HepG2 (cell line): ENCODE data around the gene KRTAP5-6. TPM values are rescaled to one million over a fixed set of nuclear protein-coding genes. Genes with fewer than 3 reads are reported as not detected.

Source experiments
- ATAC-seq: fragments of 200-7000 bp; cut with Tn5 transposase; 3 replicates; pipeline ENCODE4 v1.9.1; 2020; ENCODE audit warnings: mild to moderate bottlenecking, moderate library complexity
- BruUV-seq: library from RNA; stranded (reverse); fragments of 400-500 nt; replicated peaks from 2 replicates; lab custom pipeline; 2021; lab: Mats Ljungman, UMichigan
- CTCF ChIA-PET: fragments of 300-600 bp; formaldehyde crosslinking; extraction: SDS; loops from one replicate; lab custom pipeline; 2021; ENCODE audit warnings: low total read pairs, inconsistent platforms, low intra/inter-chr PET ratio; lab: Yijun Ruan, JAX
- POLR2A ChIA-PET: fragments of 350-600 bp; sonication (Branson Sonifier 250); formaldehyde crosslinking; loops from one replicate; lab custom pipeline; 2020; ENCODE audit warnings: antibody characterized with exemption, inconsistent platforms; lab: Yijun Ruan, JAX
- DNase-seq: peaks from one replicate; pipeline ENCODE4 v3.0.0-alpha.2; 2015; ENCODE audit warnings: low spot score
- FAIRE-seq: peaks from 3 replicates; lab custom pipeline; 2011; peaks lifted over from hg19 to GRCh38; lab: Jason Lieb, UNC
- H2AFZ ChIP-seq: one replicate; pipeline ENCODE4 v1.6.1; 2011; ENCODE audit warnings: low read length, inconsistent platforms
- H3K27ac ChIP-seq: fragments of 300-600 bp; 3 replicates; pipeline ENCODE4 v1.8.0; 2011; ENCODE audit warnings: mixed run types, mild to moderate bottlenecking, mixed read lengths, low read length, inconsistent platforms; ENCODE audit not compliant: insufficient read depth; ENCODE audit errors: extremely low read length
- H3K27me3 ChIP-seq, 2 experiments: fragments of 200-600 bp in 1 of 2; 2 replicates in 1 of 2; 3 replicates in 1 of 2; pipeline versions ENCODE4 v1.6.0 to v1.8.0; 2011; ENCODE audit warnings: low read length in 2 of 2, mild to moderate bottlenecking in 2 of 2, moderate library complexity in 2 of 2, inconsistent platforms in 1 of 2; ENCODE audit not compliant: insufficient read depth in 2 of 2, control insufficient read depth in 1 of 2
- H3K36me3 ChIP-seq, 2 experiments: fragments of 200-600 bp in 1 of 2; replicated peaks in 1 of 2; 2 replicates in 1 of 2; 3 replicates in 1 of 2; pipeline versions ENCODE4 v1.5.1 to v1.8.0; 2011; ENCODE audit warnings: low read length in 2 of 2, inconsistent platforms in 1 of 2; ENCODE audit not compliant: insufficient read depth in 2 of 2, control insufficient read depth in 1 of 2
- H3K4me1 ChIP-seq: 2 replicates; pipeline ENCODE4 v1.5.1; 2012; ENCODE audit warnings: low read length, inconsistent platforms; ENCODE audit not compliant: insufficient read depth
- H3K4me2 ChIP-seq: 2 replicates; pipeline ENCODE4 v1.6.0; 2011; ENCODE audit warnings: low read depth, low read length, inconsistent platforms
- H3K4me3 ChIP-seq, 3 experiments: fragments of 200-600 bp in 1 of 3; sonication (generic), shearing (Covaris generic) in 1 of 3; replicated peaks in 1 of 3; 2 replicates each; pipeline ENCODE4 v1.5.1; 2011 to 2016; ENCODE audit warnings: low read length in 3 of 3, inconsistent platforms in 2 of 3, low read depth in 2 of 3, mild to moderate bottlenecking in 2 of 3, control low read depth in 1 of 3, mixed read lengths in 1 of 3; ENCODE audit not compliant: insufficient read depth in 1 of 3
- H3K79me2 ChIP-seq: one replicate; pipeline ENCODE4 v1.6.1; 2011; ENCODE audit warnings: low read length, inconsistent platforms; ENCODE audit not compliant: insufficient read depth
- H3K9ac ChIP-seq: 2 replicates; pipeline ENCODE4 v1.6.0; 2011; ENCODE audit warnings: mild to moderate bottlenecking, low read depth, low read length, inconsistent platforms; ENCODE audit not compliant: insufficient read depth
- H3K9me3 ChIP-seq: 2 replicates; pipeline ENCODE4 v1.5.1; 2012; ENCODE audit warnings: mild to moderate bottlenecking, low read length
- H4K20me1 ChIP-seq: 2 replicates; pipeline ENCODE4 v1.6.0; 2011; ENCODE audit warnings: inconsistent platforms, mild to moderate bottlenecking, low read length, moderate library complexity; ENCODE audit not compliant: insufficient read depth
- CC2D1A ChIP-seq: sonication (generic); formaldehyde crosslinking; IDR thresholded peaks from 2 replicates; pipeline ENCODE4 v1.8.1; 2023; ENCODE audit warnings: mild to moderate bottlenecking, missing genetic modification reagents
- FOXC1 ChIP-seq: sonication (generic); formaldehyde crosslinking; IDR thresholded peaks from 2 replicates; pipeline ENCODE4 v1.8.0; 2022; ENCODE audit warnings: mild to moderate bottlenecking, missing genetic modification reagents, borderline replicate concordance
- RBFOX2 ChIP-seq: fragments of 200-400 bp; formaldehyde crosslinking; IDR thresholded peaks from 2 replicates; pipeline ENCODE4 v1.6.1; 2017; ENCODE audit warnings: low read depth, mild to moderate bottlenecking, low read length
- ZNF224 ChIP-seq: sonication (generic); formaldehyde crosslinking; IDR thresholded peaks from 2 replicates; pipeline ENCODE4 v1.5.0; 2020; ENCODE audit warnings: mild to moderate bottlenecking, missing genetic modification reagents
- ZNF660 ChIP-seq: sonication (generic); formaldehyde crosslinking; IDR thresholded peaks from 2 replicates; pipeline ENCODE4 v1.5.1; 2020; ENCODE audit warnings: mild to moderate bottlenecking, low read depth, missing genetic modification reagents, borderline replicate concordance
- WGBS: methylation state at CpG from one replicate; pipeline ENCODE4 v1.1.6; 2017; ENCODE audit warnings: low lambda C conversion rate; 5-methylcytosine and 5-hydroxymethylcytosine counted together
- in situ Hi-C: cut with HindIII; loops from 2 replicates; pipeline ENCODE4 v1.10.0; 2017; ENCODE audit warnings: low pct_unique_long_range_greater_than_20kb; ENCODE audit not compliant: extremely low pct_ligation_motif_present
- intact Hi-C: fragments of 100-400 bp; cut with micrococcal nuclease; formaldehyde crosslinking; loops from one replicate; pipeline ENCODE4 v1.10.0; 2022; ENCODE audit not compliant: unreplicated experiment
- polyA plus RNA-seq, 8 experiments: library from polyadenylated mRNA; depleted of rRNA in 3 of 8; stranded (reverse) in 7 of 8; unstranded in 1 of 8; fragments of >200 nt; fragmentation: Illumina TruSeq in 4 of 8; extraction: Trizol in 4 of 8; gene quantifications; 2 replicates each; pipeline versions ENCODE4 v1.2.1 to v1.2.3, GENCODE V29; 2011 to 2016; ENCODE audit warnings: low read depth in 4 of 8, missing spikeins in 1 of 8, mixed read lengths in 1 of 8; ENCODE audit not compliant: insufficient read depth in 1 of 8
- total RNA-seq, 5 experiments: library from RNA; depleted of rRNA; stranded (reverse); fragments of >200 nt; fragmentation: Illumina TruSeq; extraction: Trizol; gene quantifications; 2 replicates each; pipeline ENCODE4 v1.2.3, GENCODE V29; 2016; ENCODE audit warnings: low read depth in 1 of 5
- TF ChIP-seq, protein P1 (sequence below): IDR thresholded peaks from 2 replicates; pipeline ENCODE4 v1.6.1; 2012; ENCODE audit warnings: low read length, improper control_type of control experiment
- TF ChIP-seq, protein P2 (sequence below): sonication (generic); formaldehyde crosslinking; IDR thresholded peaks from 2 replicates; pipeline ENCODE4 v1.5.0; 2020; ENCODE audit warnings: mild to moderate bottlenecking, missing genetic modification reagents, borderline replicate concordance

KRTAP5-6 gene
- total and polyA plus RNA-seq, 2 of the 13 experiments (the other 11 are each of a cell fraction or from before 2014, with no cell fraction given): not detected

DNA sequence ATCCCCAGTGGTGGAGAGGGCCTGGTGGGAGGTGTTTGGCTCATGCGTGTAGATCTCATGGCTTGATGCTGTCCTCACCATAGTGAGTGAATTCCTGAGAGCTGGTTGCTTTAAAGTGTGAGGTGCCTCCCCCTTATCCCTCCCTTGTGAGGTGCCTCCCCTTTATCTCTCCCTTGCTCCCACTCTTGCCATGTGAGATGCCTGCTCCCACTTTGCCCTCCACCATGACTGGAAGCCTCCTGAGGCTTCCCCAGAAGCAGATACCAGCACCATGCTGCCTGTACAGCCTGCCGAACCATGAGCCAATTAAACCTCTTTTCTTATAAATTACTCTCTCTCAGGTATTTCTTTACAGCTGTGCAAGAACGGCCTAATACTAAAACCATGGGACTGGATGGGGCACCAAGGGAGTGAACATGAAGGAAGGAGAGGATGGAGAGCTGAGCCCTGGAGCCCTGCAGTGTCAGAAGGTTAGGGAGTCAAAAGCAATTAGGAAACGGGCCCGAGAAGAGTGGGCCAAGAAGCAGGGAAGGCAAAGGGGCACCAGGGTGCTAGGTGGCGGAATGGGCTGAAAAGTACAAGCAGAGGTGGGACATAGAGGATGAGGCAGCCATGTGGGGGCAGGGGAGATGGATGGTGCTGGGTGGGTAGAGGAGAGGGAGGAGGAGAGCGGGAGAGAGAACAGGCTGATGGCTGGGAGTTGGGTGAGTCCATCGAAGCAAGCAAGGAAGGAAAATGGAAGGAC lies 44.0 kb downstream of the KRTAP5-6 start:
- no peak overlapping the region for H3K4me2 ChIP-seq
- no peak for FAIRE-seq
- WGBS: 34% methylated on average over 8 of the region's 8 CpGs
- TF ChIP-seq, protein P1, sequence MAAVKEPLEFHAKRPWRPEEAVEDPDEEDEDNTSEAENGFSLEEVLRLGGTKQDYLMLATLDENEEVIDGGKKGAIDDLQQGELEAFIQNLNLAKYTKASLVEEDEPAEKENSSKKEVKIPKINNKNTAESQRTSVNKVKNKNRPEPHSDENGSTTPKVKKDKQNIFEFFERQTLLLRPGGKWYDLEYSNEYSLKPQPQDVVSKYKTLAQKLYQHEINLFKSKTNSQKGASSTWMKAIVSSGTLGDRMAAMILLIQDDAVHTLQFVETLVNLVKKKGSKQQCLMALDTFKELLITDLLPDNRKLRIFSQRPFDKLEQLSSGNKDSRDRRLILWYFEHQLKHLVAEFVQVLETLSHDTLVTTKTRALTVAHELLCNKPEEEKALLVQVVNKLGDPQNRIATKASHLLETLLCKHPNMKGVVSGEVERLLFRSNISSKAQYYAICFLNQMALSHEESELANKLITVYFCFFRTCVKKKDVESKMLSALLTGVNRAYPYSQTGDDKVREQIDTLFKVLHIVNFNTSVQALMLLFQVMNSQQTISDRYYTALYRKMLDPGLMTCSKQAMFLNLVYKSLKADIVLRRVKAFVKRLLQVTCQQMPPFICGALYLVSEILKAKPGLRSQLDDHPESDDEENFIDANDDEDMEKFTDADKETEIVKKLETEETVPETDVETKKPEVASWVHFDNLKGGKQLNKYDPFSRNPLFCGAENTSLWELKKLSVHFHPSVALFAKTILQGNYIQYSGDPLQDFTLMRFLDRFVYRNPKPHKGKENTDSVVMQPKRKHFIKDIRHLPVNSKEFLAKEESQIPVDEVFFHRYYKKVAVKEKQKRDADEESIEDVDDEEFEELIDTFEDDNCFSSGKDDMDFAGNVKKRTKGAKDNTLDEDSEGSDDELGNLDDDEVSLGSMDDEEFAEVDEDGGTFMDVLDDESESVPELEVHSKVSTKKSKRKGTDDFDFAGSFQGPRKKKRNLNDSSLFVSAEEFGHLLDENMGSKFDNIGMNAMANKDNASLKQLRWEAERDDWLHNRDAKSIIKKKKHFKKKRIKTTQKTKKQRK: no peak
- no peak for TF ChIP-seq ZNF224
- TF ChIP-seq RBFOX2: no peak
- TF ChIP-seq CC2D1A: no peak
- TF ChIP-seq, protein P2, sequence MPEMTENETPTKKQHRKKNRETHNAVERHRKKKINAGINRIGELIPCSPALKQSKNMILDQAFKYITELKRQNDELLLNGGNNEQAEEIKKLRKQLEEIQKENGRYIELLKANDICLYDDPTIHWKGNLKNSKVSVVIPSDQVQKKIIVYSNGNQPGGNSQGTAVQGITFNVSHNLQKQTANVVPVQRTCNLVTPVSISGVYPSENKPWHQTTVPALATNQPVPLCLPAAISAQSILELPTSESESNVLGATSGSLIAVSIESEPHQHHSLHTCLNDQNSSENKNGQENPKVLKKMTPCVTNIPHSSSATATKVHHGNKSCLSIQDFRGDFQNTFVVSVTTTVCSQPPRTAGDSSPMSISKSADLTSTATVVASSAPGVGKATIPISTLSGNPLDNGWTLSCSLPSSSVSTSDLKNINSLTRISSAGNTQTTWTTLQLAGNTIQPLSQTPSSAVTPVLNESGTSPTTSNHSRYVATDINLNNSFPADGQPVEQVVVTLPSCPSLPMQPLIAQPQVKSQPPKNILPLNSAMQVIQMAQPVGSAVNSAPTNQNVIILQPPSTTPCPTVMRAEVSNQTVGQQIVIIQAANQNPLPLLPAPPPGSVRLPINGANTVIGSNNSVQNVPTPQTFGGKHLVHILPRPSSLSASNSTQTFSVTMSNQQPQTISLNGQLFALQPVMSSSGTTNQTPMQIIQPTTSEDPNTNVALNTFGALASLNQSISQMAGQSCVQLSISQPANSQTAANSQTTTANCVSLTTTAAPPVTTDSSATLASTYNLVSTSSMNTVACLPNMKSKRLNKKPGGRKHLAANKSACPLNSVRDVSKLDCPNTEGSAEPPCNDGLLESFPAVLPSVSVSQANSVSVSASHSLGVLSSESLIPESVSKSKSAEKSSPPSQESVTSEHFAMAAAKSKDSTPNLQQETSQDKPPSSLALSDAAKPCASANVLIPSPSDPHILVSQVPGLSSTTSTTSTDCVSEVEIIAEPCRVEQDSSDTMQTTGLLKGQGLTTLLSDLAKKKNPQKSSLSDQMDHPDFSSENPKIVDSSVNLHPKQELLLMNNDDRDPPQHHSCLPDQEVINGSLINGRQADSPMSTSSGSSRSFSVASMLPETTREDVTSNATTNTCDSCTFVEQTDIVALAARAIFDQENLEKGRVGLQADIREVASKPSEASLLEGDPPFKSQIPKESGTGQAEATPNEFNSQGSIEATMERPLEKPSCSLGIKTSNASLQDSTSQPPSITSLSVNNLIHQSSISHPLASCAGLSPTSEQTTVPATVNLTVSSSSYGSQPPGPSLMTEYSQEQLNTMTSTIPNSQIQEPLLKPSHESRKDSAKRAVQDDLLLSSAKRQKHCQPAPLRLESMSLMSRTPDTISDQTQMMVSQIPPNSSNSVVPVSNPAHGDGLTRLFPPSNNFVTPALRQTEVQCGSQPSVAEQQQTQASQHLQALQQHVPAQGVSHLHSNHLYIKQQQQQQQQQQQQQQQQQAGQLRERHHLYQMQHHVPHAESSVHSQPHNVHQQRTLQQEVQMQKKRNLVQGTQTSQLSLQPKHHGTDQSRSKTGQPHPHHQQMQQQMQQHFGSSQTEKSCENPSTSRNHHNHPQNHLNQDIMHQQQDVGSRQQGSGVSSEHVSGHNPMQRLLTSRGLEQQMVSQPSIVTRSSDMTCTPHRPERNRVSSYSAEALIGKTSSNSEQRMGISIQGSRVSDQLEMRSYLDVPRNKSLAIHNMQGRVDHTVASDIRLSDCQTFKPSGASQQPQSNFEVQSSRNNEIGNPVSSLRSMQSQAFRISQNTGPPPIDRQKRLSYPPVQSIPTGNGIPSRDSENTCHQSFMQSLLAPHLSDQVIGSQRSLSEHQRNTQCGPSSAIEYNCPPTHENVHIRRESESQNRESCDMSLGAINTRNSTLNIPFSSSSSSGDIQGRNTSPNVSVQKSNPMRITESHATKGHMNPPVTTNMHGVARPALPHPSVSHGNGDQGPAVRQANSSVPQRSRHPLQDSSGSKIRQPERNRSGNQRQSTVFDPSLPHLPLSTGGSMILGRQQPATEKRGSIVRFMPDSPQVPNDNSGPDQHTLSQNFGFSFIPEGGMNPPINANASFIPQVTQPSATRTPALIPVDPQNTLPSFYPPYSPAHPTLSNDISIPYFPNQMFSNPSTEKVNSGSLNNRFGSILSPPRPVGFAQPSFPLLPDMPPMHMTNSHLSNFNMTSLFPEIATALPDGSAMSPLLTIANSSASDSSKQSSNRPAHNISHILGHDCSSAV (CRISPR knock-in tag): no peak
- TF ChIP-seq ZNF660 (CRISPR knock-in tag): no peak
- TF ChIP-seq FOXC1 (CRISPR knock-in tag): no peak
- in situ Hi-C loops: no loop called here
- no peak overlapping the region for H3K4me3 ChIP-seq
- no peak overlapping the region for H3K9ac ChIP-seq
- intact Hi-C loops: no loop called here
- BruUV-seq: no TSS peak
- no peaks in the 10 kb centered on the region for H3K79me2 ChIP-seq
- CTCF ChIA-PET: no interaction called here
- peaks cover 0 to 38% of the 10 kb centered on the region in 2 experiments; a peak in 3 of 5 replicates for H3K27me3 ChIP-seq
- H2AFZ ChIP-seq: no peak overlapping the region
- no peak for ATAC-seq
- no peaks in the 10 kb centered on the region for H4K20me1 ChIP-seq
- DNase-seq: no peak
- no peaks in the 10 kb centered on the region for H3K36me3 ChIP-seq
- peaks cover 13% of the 10 kb centered on the region for H3K9me3 ChIP-seq
- no peak overlapping the region for H3K27ac ChIP-seq
- POLR2A ChIA-PET: no interaction called here
- no peaks in the 10 kb centered on the region for H3K4me1 ChIP-seq
